Measurements from ENCODE around the gene LCLAT1. TPM values are rescaled to one million over a fixed set of nuclear protein-coding genes. Genes with fewer than 3 reads are reported as not detected.

The LCLAT1 gene
- total RNA-seq = 32.6 and 38.5 TPM in 2 replicates

DNA sequence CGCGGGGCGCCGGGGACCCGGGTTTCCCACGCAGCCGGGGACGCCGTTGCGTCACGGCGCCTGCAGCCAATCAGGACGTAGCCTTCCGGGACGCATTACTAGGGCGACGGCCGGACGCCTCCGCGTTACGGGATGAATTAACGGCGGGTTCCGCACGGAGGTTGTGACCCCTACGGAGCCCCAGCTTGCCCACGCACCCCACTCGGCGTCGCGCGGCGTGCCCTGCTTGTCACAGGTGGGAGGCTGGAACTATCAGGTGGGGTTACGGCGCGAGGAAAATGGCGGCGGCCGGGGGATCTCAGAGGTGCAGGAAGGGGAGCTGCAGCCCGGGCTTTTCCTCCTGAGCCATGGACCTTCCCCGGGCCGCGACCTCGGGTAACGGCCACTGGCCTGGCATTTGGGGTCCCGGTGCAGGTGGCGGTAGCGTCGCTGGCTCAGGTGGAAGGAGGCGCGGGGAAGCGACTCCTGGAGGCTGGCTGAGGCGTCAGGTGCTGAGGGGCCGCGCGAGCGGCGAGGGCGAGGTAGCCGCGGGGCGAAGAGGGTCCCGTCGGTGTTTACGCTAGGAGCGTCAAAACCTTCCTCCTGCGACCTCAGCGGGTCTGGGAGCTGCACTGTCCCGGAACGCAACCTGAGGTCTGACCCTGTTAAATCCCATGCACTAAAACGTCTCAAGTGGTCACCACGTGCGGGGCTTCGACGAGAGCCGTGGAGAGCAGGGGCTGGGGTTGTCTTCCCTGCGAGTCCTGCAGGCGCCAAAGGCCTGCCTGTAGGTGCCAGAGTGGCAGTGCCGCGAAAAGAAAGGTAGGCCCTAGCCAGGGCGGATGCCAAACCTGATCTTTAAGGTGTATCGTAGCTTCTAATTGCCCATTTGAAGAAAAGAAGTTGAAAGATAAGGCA is at the start of gene LCLAT1:
Gene LCLAT1 (plus strand): TSS at position 98 of the 897 bp plus-strand sequence. CDS start 78,345 bp downstream, outside the sequence.

Small RNA genes lying within 50 kb of the gene (small RNA-seq; reads per million reads assigned to genes)
- not detected for gene AC073255.1

Other genes with a start within 250 kb of the LCLAT1 start
- gene LBH, start 215.7 kb upstream of the LCLAT1 start, total RNA-seq = 241 and 379 TPM in 2 replicates

All from articular chondrocyte of knee joint (primary cell).